ENCODE data around the gene PGC. TPM values are rescaled to one million over a fixed set of nuclear protein-coding genes. Genes with fewer than 3 reads are reported as not detected.

Gene PGC
- total RNA-seq, 1 donor = not detected

- no peak for TF ChIP-seq CTCF (IDR thresholded peaks at IDR 0.05; ENCODE audit: insufficient read depth, low read length)
- no peak for DNase-seq (ENCODE audit: low read depth)
- no peak overlapping the region for H3K4me3 ChIP-seq (ENCODE audit: low read depth, low read length)
Measured at GRCh38 chr6:41707565-41708200, 39.5 kb downstream of the PGC start.

GRCh38 chr6:41706876-41707564, 40.2 kb downstream of the PGC start:
- TF ChIP-seq CTCF (IDR thresholded peaks at IDR 0.05; ENCODE audit: insufficient read depth, low read length) = no peak
- DNase-seq (ENCODE audit: low read depth) = peak; percentile 60
- H3K4me3 ChIP-seq (ENCODE audit: low read depth, low read length) = no peak overlapping the region

GRCh38 chr6:41705996-41706835, 41.0 kb downstream of the PGC start:
- TF ChIP-seq CTCF (IDR thresholded peaks at IDR 0.05; ENCODE audit: insufficient read depth, low read length) = peak; percentile 66
- peak; percentile 68 for DNase-seq (ENCODE audit: low read depth)
- no peak overlapping the region for H3K4me3 ChIP-seq (ENCODE audit: low read depth, low read length)

- TF ChIP-seq CTCF (IDR thresholded peaks at IDR 0.05; ENCODE audit: insufficient read depth, low read length) = no peak
- H3K4me3 ChIP-seq (ENCODE audit: low read depth, low read length) = no peak overlapping the region
- no peak for DNase-seq (ENCODE audit: low read depth)
Measured at GRCh38 chr6:41705311-41705995, 41.7 kb downstream of the PGC start.

- no peak for TF ChIP-seq CTCF (IDR thresholded peaks at IDR 0.05; ENCODE audit: insufficient read depth, low read length)
- no peak for DNase-seq (ENCODE audit: low read depth)
- no peak overlapping the region for H3K4me3 ChIP-seq (ENCODE audit: low read depth, low read length)
Measured at GRCh38 chr6:41704656-41705310, 42.4 kb downstream of the PGC start.

- no peak for TF ChIP-seq CTCF (IDR thresholded peaks at IDR 0.05; ENCODE audit: insufficient read depth, low read length)
- DNase-seq (ENCODE audit: low read depth) = no peak
- H3K4me3 ChIP-seq (ENCODE audit: low read depth, low read length) = no peak overlapping the region
Measured at GRCh38 chr6:41704028-41704427, 43.2 kb downstream of the PGC start.
